HepG2 (cell line): ENCODE results near the gene RIPOR3. TPM values are rescaled to one million over a fixed set of nuclear protein-coding genes. Genes with fewer than 3 reads are reported as not detected.

Experiments used
- ATAC-seq: fragments of 200-7000 bp; cut with Tn5 transposase; 3 replicates; pipeline ENCODE4 v1.9.1; 2020; ENCODE audit warnings: mild to moderate bottlenecking, moderate library complexity
- BruUV-seq: library from RNA; stranded (reverse); fragments of 400-500 nt; replicated peaks from 2 replicates; lab custom pipeline; 2021; lab: Mats Ljungman, UMichigan
- CTCF ChIA-PET: fragments of 300-600 bp; formaldehyde crosslinking; extraction: SDS; loops from one replicate; lab custom pipeline; 2021; ENCODE audit warnings: low total read pairs, inconsistent platforms, low intra/inter-chr PET ratio; lab: Yijun Ruan, JAX
- POLR2A ChIA-PET: fragments of 350-600 bp; sonication (Branson Sonifier 250); formaldehyde crosslinking; loops from one replicate; lab custom pipeline; 2020; ENCODE audit warnings: antibody characterized with exemption, inconsistent platforms; lab: Yijun Ruan, JAX
- DNase-seq: peaks from one replicate; pipeline ENCODE4 v3.0.0-alpha.2; 2015; ENCODE audit warnings: low spot score
- FAIRE-seq: peaks from 3 replicates; lab custom pipeline; 2011; peaks lifted over from hg19 to GRCh38; lab: Jason Lieb, UNC
- H2AFZ ChIP-seq: one replicate; pipeline ENCODE4 v1.6.1; 2011; ENCODE audit warnings: low read length, inconsistent platforms
- H3K27ac ChIP-seq: fragments of 300-600 bp; 3 replicates; pipeline ENCODE4 v1.8.0; 2011; ENCODE audit warnings: mixed run types, mild to moderate bottlenecking, mixed read lengths, low read length, inconsistent platforms; ENCODE audit not compliant: insufficient read depth; ENCODE audit errors: extremely low read length
- H3K27me3 ChIP-seq, 2 experiments: fragments of 200-600 bp in 1 of 2; 2 replicates in 1 of 2; 3 replicates in 1 of 2; pipeline versions ENCODE4 v1.6.0 to v1.8.0; 2011; ENCODE audit warnings: low read length in 2 of 2, mild to moderate bottlenecking in 2 of 2, moderate library complexity in 2 of 2, inconsistent platforms in 1 of 2; ENCODE audit not compliant: insufficient read depth in 2 of 2, control insufficient read depth in 1 of 2
- H3K36me3 ChIP-seq, 2 experiments: fragments of 200-600 bp in 1 of 2; replicated peaks in 1 of 2; 2 replicates in 1 of 2; 3 replicates in 1 of 2; pipeline versions ENCODE4 v1.5.1 to v1.8.0; 2011; ENCODE audit warnings: low read length in 2 of 2, inconsistent platforms in 1 of 2; ENCODE audit not compliant: insufficient read depth in 2 of 2, control insufficient read depth in 1 of 2
- H3K4me1 ChIP-seq: 2 replicates; pipeline ENCODE4 v1.5.1; 2012; ENCODE audit warnings: low read length, inconsistent platforms; ENCODE audit not compliant: insufficient read depth
- H3K4me2 ChIP-seq: 2 replicates; pipeline ENCODE4 v1.6.0; 2011; ENCODE audit warnings: low read depth, low read length, inconsistent platforms
- H3K4me3 ChIP-seq, 3 experiments: fragments of 200-600 bp in 1 of 3; sonication (generic), shearing (Covaris generic) in 1 of 3; replicated peaks in 1 of 3; 2 replicates each; pipeline ENCODE4 v1.5.1; 2011 to 2016; ENCODE audit warnings: low read length in 3 of 3, inconsistent platforms in 2 of 3, low read depth in 2 of 3, mild to moderate bottlenecking in 2 of 3, control low read depth in 1 of 3, mixed read lengths in 1 of 3; ENCODE audit not compliant: insufficient read depth in 1 of 3
- H3K79me2 ChIP-seq: one replicate; pipeline ENCODE4 v1.6.1; 2011; ENCODE audit warnings: low read length, inconsistent platforms; ENCODE audit not compliant: insufficient read depth
- H3K9ac ChIP-seq: 2 replicates; pipeline ENCODE4 v1.6.0; 2011; ENCODE audit warnings: mild to moderate bottlenecking, low read depth, low read length, inconsistent platforms; ENCODE audit not compliant: insufficient read depth
- H3K9me3 ChIP-seq: 2 replicates; pipeline ENCODE4 v1.5.1; 2012; ENCODE audit warnings: mild to moderate bottlenecking, low read length
- H4K20me1 ChIP-seq: 2 replicates; pipeline ENCODE4 v1.6.0; 2011; ENCODE audit warnings: inconsistent platforms, mild to moderate bottlenecking, low read length, moderate library complexity; ENCODE audit not compliant: insufficient read depth
- ARID4A ChIP-seq: sonication (generic); formaldehyde crosslinking; IDR thresholded peaks from 2 replicates; pipeline ENCODE4 v1.5.0; 2020; ENCODE audit warnings: mild to moderate bottlenecking, missing genetic modification reagents, borderline replicate concordance
- HNF4A ChIP-seq: sonication (generic); formaldehyde crosslinking; IDR thresholded peaks from 2 replicates; pipeline ENCODE4 v1.4.0; 2020; ENCODE audit warnings: missing genetic modification reagents
- KLF16 ChIP-seq, 2 experiments: sonication (generic) in 1 of 2; formaldehyde crosslinking in 1 of 2; IDR thresholded peaks; 2 replicates each; pipeline versions ENCODE4 v1.6.1 to v1.8.0; 2016 to 2023; ENCODE audit warnings: missing genetic modification reagents in 2 of 2, missing compliant biosample characterization in 1 of 2
- LCORL ChIP-seq, 2 experiments: fragments of 450-650 bp in 1 of 2; sonication (generic) in 1 of 2; formaldehyde crosslinking in 1 of 2; IDR thresholded peaks; 2 replicates each; pipeline versions ENCODE4 v1.5.0 to v1.6.1; 2017 to 2020; ENCODE audit warnings: antibody characterized with exemption in 1 of 2, missing genetic modification reagents in 1 of 2
- NFIB ChIP-seq: sonication (generic); formaldehyde crosslinking; IDR thresholded peaks from 2 replicates; pipeline ENCODE4 v1.9.0; 2021; ENCODE audit warnings: missing genetic modification reagents, mild to moderate bottlenecking, borderline replicate concordance
- SALL1 ChIP-seq: sonication (generic); formaldehyde crosslinking; IDR thresholded peaks from 2 replicates; pipeline ENCODE4 v1.8.0; 2022; ENCODE audit warnings: mild to moderate bottlenecking, missing genetic modification reagents
- TFDP2 ChIP-seq: sonication (generic); formaldehyde crosslinking; IDR thresholded peaks from 2 replicates; pipeline ENCODE4 v1.4.0; 2020; ENCODE audit warnings: missing genetic modification reagents
- ZNF24 ChIP-seq: fragments of 450-650 bp; IDR thresholded peaks from 2 replicates; pipeline ENCODE4 v1.6.1; 2017; ENCODE audit warnings: antibody characterized with exemption, mild to moderate bottlenecking
- ZNF687 ChIP-seq: sonication (generic); formaldehyde crosslinking; IDR thresholded peaks from 2 replicates; pipeline ENCODE4 v1.5.1; 2020; ENCODE audit warnings: mild to moderate bottlenecking, missing genetic modification reagents, moderate library complexity
- WGBS: methylation state at CpG from one replicate; pipeline ENCODE4 v1.1.6; 2017; ENCODE audit warnings: low lambda C conversion rate; 5-methylcytosine and 5-hydroxymethylcytosine counted together
- in situ Hi-C: cut with HindIII; loops from 2 replicates; pipeline ENCODE4 v1.10.0; 2017; ENCODE audit warnings: low pct_unique_long_range_greater_than_20kb; ENCODE audit not compliant: extremely low pct_ligation_motif_present
- intact Hi-C: fragments of 100-400 bp; cut with micrococcal nuclease; formaldehyde crosslinking; loops from one replicate; pipeline ENCODE4 v1.10.0; 2022; ENCODE audit not compliant: unreplicated experiment
- polyA plus RNA-seq, 8 experiments: library from polyadenylated mRNA; depleted of rRNA in 3 of 8; stranded (reverse) in 7 of 8; unstranded in 1 of 8; fragments of >200 nt; fragmentation: Illumina TruSeq in 4 of 8; extraction: Trizol in 4 of 8; gene quantifications; 2 replicates each; pipeline versions ENCODE4 v1.2.1 to v1.2.3, GENCODE V29; 2011 to 2016; ENCODE audit warnings: low read depth in 4 of 8, missing spikeins in 1 of 8, mixed read lengths in 1 of 8; ENCODE audit not compliant: insufficient read depth in 1 of 8
- total RNA-seq, 5 experiments: library from RNA; depleted of rRNA; stranded (reverse); fragments of >200 nt; fragmentation: Illumina TruSeq; extraction: Trizol; gene quantifications; 2 replicates each; pipeline ENCODE4 v1.2.3, GENCODE V29; 2016; ENCODE audit warnings: low read depth in 1 of 5

RIPOR3 gene
- total and polyA plus RNA-seq, 2 of the 13 experiments (the other 11 are each of a cell fraction or from before 2014, with no cell fraction given) = 0.18 TPM; not detected in 1

- no peak for DNase-seq
- Histone ChIP-seq H3K79me2 (no peaks in the 10 kb centered on the region), H3K9me3 (peaks cover 6% of the 10 kb centered on the region), H3K4me2 (peak overlapping the region; percentile 24), H3K4me3 (no peak overlapping the region), H3K4me1 (peaks cover 49% of the 10 kb centered on the region), H3K9ac (no peak overlapping the region), H3K27ac (no peak overlapping the region)
- in situ Hi-C loops = loop anchor here (25.0 kb wide), 1 partner anchor 88 kb away; the partner anchor contains the start of gene PARD6B
- FAIRE-seq = no peak
- no peak for ATAC-seq
- CTCF ChIA-PET = no interaction called here
- TF ChIP-seq HNF4A (CRISPR knock-in tag) (0 out of 2 replicates have a peak, but pooled peaks have one; percentile 15), SALL1 (CRISPR knock-in tag) (peak; percentile 18; the same call in 1 of the 2 replicates), KLF16 (CRISPR knock-in tag; IDR thresholded peaks at IDR 0.05) (no peak), ARID4A (0 out of 2 replicates have a peak, but pooled peaks have one; percentile 13), ZNF687 (peak; percentile 42), TFDP2 (CRISPR knock-in tag) (peak; percentile 18; the same call in 1 of the 2 replicates), LCORL (IDR thresholded peaks at IDR 0.05) (no peak), LCORL (CRISPR knock-in tag; IDR thresholded peaks at IDR 0.05) (0 out of 2 replicates have a peak, but pooled peaks have one; percentile 18), NFIB (CRISPR knock-in tag) (no peak), ZNF24 (no peak)
- TF ChIP-seq, all 625 proteins: peak for 6
- no peaks in the 10 kb centered on the region for H4K20me1 ChIP-seq
- intact Hi-C loops = loop anchor here (5.0 kb wide), 1 partner anchor 78 kb away; no protein-coding TSS in a partner anchor
- 12% methylated on average over 5 of the region's 5 CpGs for WGBS
- no peak overlapping the region for H2AFZ ChIP-seq
- POLR2A ChIA-PET = no interaction called here
- H3K36me3 ChIP-seq = no peaks in the 10 kb centered on the region
- no TSS peak for BruUV-seq
- 0 out of 5 replicates have a peak, but pooled peaks cover 0 to 3% of the 10 kb centered on the region in 2 experiments for H3K27me3 ChIP-seq
Measured at GRCh38 chr20:50649590-50649989, 41.8 kb downstream of the RIPOR3 start.
